RWPE1 (cell line): ENCODE data around the gene CTRB2.
A peak's percentile ranks its signal among the peaks of the same experiment; 100 is the strongest.

ENCODE experiments used
- CTCF ChIA-PET: fragments of 350-600 bp; sonication (Branson Sonifier 250); formaldehyde crosslinking; extraction: SDS; loops from one replicate; lab custom pipeline; 2021; lab: Yijun Ruan, JAX
- POLR2A ChIA-PET: fragments of 400-600 bp; formaldehyde crosslinking; extraction: SDS; loops from one replicate; lab custom pipeline; 2020; ENCODE audit warnings: antibody characterized with exemption; ENCODE audit not compliant: low non-redundant PET; lab: Yijun Ruan, JAX
- DNase-seq: peaks from one replicate; pipeline ENCODE4 v3.0.0; 2012; ENCODE audit warnings: low spot score
- H3K27ac ChIP-seq: fragments of 450-650 bp; 2 replicates; pipeline ENCODE4 v1.5.1; 2017
- CTCF ChIP-seq: fragments of 450-650 bp; conservative IDR thresholded peaks from 2 replicates; pipeline ENCODE4 v1.5.1; 2017; ENCODE audit warnings: low read depth, mild to moderate bottlenecking

CTRB2 gene

GRCh38 chr16:75238132-75238852, 31.3 kb upstream of the CTRB2 start:
- ChIA-PET CTCF (interaction anchor here (1.1 kb wide), 1 partner anchor 147 kb away, joined by 3 read pairs; no protein-coding TSS in a partner anchor), POLR2A (no interaction called here)
- no peak for TF ChIP-seq CTCF
- no peak for DNase-seq
- peak overlapping the region; percentile 90 for H3K27ac ChIP-seq

- CTCF ChIA-PET, result no interaction called here
These were observed 30.6 kb upstream of the CTRB2 start for GRCh38 chr16:75237398-75238131.

GRCh38 chr16:75236736-75237397, 29.9 kb upstream of the CTRB2 start:
- ChIA-PET CTCF (interaction anchor here (0.5 to 1.0 kb wide), 4 partner anchors 13 to 871 kb away, joined by 3 to 5 read pairs (median 4); no protein-coding TSS in a partner anchor), POLR2A (no interaction called here)

More at GRCh38 chr16:75237398-75238131, 30.6 kb upstream of the CTRB2 start:
- H3K27ac ChIP-seq, result peak overlapping the region; percentile 90
- POLR2A ChIA-PET, result no interaction called here
- no peak for DNase-seq
- no peak for TF ChIP-seq CTCF

GRCh38 chr16:75236232-75236631, 29.3 kb upstream of the CTRB2 start:
- ChIA-PET POLR2A (no interaction called here), CTCF (interaction anchor here (0.5 to 1.0 kb wide), 3 partner anchors 14 to 871 kb away, joined by 3 to 4 read pairs (median 3); no protein-coding TSS in a partner anchor)
- no peak for DNase-seq
- peak overlapping the region; percentile 90 for H3K27ac ChIP-seq
- no peak for TF ChIP-seq CTCF

More at GRCh38 chr16:75236736-75237397, 29.9 kb upstream of the CTRB2 start:
- DNase-seq, result no peak
- no peak for TF ChIP-seq CTCF
- H3K27ac ChIP-seq, result peak overlapping the region; percentile 90

- DNase-seq, result no peak
- peak overlapping the region; percentile 90 for H3K27ac ChIP-seq
- no peak for TF ChIP-seq CTCF
- ChIA-PET POLR2A (interaction anchor here (0.5 to 0.6 kb wide), 2 partner anchors 10 to 17 kb away, joined by 3 read pairs; no protein-coding TSS in a partner anchor), CTCF (interaction anchor here (0.8 to 1.0 kb wide), 2 partner anchors 14 to 36 kb away, joined by 3 to 4 read pairs; no protein-coding TSS in a partner anchor)
These were observed 28.8 kb upstream of the CTRB2 start for GRCh38 chr16:75235721-75236193.
